Sigmoid colon (tissue), 3 donors: ENCODE data around the gene TGIF2.

Experiments
- POLR2A ChIP-seq, 2 donors: fragments of 450-650 bp; IDR thresholded peaks; one replicate each; pipeline ENCODE4 v1.6.1; 2016; ENCODE audit warnings: antibody characterized with exemption in 2 of 2, mild to moderate bottlenecking in 2 of 2, moderate library complexity in 2 of 2
- TF ChIP-seq, protein P1 (sequence below), 4 experiments: fragments of 450-650 bp in 3 of 4; fragments of 200-600 bp in 1 of 4; IDR thresholded peaks; one replicate each; pipeline ENCODE4 v1.5.1; 2016 to 2019; ENCODE audit warnings: antibody characterized with exemption in 4 of 4, mild to moderate bottlenecking in 3 of 4, moderate library complexity in 2 of 4

DNA sequence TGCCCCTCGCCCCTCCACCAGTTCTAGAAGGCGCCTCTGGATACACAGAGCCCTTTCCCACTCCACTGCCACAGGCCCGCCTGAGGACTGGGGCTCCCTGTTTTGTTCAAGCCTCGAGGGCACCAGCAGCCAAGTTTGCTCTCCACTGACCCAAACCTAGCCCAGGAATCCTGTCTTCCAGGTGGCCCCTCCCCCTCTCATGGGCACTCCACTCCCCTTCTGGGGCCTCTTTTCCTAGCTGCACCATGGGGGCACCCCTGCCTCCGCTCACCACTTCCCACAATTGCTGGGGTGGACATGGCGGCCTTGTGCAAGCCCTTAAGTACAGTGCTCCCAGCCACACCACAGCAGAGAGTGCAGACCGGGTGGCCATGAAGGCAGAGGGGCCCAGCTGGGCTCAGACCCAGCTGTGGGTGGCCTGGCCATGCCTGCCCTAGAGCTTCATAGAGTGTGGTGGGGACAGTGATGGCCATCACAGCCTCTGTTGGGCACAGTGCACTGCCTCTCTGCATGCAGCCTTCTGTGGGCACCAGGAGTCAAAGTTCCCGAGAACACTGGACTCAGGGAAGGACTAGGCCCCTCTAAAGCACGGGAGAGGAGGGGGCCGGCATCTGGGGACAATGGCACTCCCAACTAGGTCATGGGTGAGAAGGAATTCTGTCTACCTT is 30.7 kb upstream of the TGIF2 start:
- TF ChIP-seq, protein P1, sequence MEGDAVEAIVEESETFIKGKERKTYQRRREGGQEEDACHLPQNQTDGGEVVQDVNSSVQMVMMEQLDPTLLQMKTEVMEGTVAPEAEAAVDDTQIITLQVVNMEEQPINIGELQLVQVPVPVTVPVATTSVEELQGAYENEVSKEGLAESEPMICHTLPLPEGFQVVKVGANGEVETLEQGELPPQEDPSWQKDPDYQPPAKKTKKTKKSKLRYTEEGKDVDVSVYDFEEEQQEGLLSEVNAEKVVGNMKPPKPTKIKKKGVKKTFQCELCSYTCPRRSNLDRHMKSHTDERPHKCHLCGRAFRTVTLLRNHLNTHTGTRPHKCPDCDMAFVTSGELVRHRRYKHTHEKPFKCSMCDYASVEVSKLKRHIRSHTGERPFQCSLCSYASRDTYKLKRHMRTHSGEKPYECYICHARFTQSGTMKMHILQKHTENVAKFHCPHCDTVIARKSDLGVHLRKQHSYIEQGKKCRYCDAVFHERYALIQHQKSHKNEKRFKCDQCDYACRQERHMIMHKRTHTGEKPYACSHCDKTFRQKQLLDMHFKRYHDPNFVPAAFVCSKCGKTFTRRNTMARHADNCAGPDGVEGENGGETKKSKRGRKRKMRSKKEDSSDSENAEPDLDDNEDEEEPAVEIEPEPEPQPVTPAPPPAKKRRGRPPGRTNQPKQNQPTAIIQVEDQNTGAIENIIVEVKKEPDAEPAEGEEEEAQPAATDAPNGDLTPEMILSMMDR (IDR thresholded peaks at IDR 0.05): no peak
- TF ChIP-seq POLR2A (IDR thresholded peaks at IDR 0.05): no peak
